A673 (cell line): ENCODE measurements around the gene CCDC85A.

ENCODE experiments used
- EZH2 ChIP-seq: fragments of 200-600 bp; sonication (generic); IDR thresholded peaks from 2 replicates; pipeline ENCODE4 v1.6.1; 2017; ENCODE audit warnings: borderline replicate concordance, low read depth, mild to moderate bottlenecking, mixed read lengths, antibody characterized with exemption, low read length; ENCODE audit not compliant: poor library complexity, severe bottlenecking
- TF ChIP-seq, protein P1 (sequence below): fragments of 300-800, 200-600 bp; sonication (generic); conservative IDR thresholded peaks from 2 replicates; pipeline ENCODE4 v1.5.1; 2017; ENCODE audit warnings: low read depth, mild to moderate bottlenecking, antibody characterized with exemption, low read length, moderate library complexity, mixed read lengths

DNA sequence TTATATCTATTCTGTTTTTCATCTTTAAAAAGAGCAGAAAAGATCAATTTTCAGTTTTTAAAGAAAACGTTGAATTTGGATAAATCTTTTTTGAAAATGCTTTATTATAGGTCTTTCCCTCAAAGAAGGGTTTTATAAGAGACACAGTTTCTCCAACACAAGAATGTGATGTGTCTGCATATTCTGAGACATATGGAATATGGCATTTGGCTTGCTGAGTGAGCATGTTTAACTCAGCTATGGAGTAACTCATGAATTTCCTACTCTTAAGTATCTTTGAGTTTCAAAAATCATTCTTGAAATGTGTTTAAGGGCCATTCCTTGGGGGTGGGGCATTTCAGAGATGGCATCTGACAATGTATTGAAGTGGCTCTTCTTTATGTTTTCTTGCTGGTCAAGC is 191.5 kb downstream of the CCDC85A start:
- TF ChIP-seq, protein P1, sequence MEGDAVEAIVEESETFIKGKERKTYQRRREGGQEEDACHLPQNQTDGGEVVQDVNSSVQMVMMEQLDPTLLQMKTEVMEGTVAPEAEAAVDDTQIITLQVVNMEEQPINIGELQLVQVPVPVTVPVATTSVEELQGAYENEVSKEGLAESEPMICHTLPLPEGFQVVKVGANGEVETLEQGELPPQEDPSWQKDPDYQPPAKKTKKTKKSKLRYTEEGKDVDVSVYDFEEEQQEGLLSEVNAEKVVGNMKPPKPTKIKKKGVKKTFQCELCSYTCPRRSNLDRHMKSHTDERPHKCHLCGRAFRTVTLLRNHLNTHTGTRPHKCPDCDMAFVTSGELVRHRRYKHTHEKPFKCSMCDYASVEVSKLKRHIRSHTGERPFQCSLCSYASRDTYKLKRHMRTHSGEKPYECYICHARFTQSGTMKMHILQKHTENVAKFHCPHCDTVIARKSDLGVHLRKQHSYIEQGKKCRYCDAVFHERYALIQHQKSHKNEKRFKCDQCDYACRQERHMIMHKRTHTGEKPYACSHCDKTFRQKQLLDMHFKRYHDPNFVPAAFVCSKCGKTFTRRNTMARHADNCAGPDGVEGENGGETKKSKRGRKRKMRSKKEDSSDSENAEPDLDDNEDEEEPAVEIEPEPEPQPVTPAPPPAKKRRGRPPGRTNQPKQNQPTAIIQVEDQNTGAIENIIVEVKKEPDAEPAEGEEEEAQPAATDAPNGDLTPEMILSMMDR = no peak
- TF ChIP-seq EZH2 = no peak
